CD4-positive, alpha-beta T cell (primary cell): ENCODE data around the gene ACTN1. TPM values are rescaled to one million over a fixed set of nuclear protein-coding genes. Genes with fewer than 3 reads are reported as not detected.
A peak's percentile ranks its signal among the peaks of the same experiment; 100 is the strongest.
"Not testable (repeated sequence)": the region's sequence is repeated elsewhere in the genome, so short reads cannot be mapped to it uniquely, and the experiment has no call there.

Experiments used
- ATAC-seq: fragments of 200-7000 bp; cut with Tn5 transposase; one replicate; pipeline ENCODE4 v1.10.0; 2022; ENCODE audit warnings: mild to moderate bottlenecking; ENCODE audit not compliant: poor library complexity
- CTCF ChIA-PET: fragments of 350-600 bp; sonication (Branson Sonifier 250); formaldehyde crosslinking; loops from one replicate; lab custom pipeline; 2021; ENCODE audit warnings: antibody characterized with exemption, inconsistent platforms; lab: Charles Lee
- POLR2A ChIA-PET: fragments of 350-600 bp; sonication (Branson Sonifier 250); formaldehyde crosslinking; loops from one replicate; lab custom pipeline; 2021; ENCODE audit warnings: antibody characterized with exemption, inconsistent platforms; lab: Charles Lee
- DNase-seq, 14 experiments: peaks; one replicate each; pipeline ENCODE4 v3.0.0-alpha.2; 2013 to 2020; ENCODE audit warnings: mixed read lengths in 2 of 14
- H3K27ac ChIP-seq, 2 donors: one replicate each; pipeline versions ENCODE4 v1.5.1 to v1.7.0; 2013; ENCODE audit warnings: low read length in 2 of 2, low read depth in 1 of 2, mild to moderate bottlenecking in 1 of 2
- H3K27me3 ChIP-seq, 2 experiments: 1 replicate in 1 of 2; 2 replicates in 1 of 2; pipeline versions ENCODE4 v1.6.1 to v1.7.0; 2013; ENCODE audit warnings: low read length in 2 of 2, control low read depth in 1 of 2, mild to moderate bottlenecking in 1 of 2, moderate library complexity in 1 of 2; ENCODE audit not compliant: insufficient read depth in 2 of 2, control insufficient read depth in 1 of 2
- H3K36me3 ChIP-seq: one replicate; pipeline ENCODE4 v1.6.1; 2013; ENCODE audit warnings: low read length, control low read depth; ENCODE audit not compliant: insufficient read depth
- H3K4me1 ChIP-seq: one replicate; pipeline ENCODE4 v1.6.1; 2013; ENCODE audit warnings: low read length, control low read depth; ENCODE audit not compliant: insufficient read depth
- H3K4me3 ChIP-seq: one replicate; pipeline ENCODE4 v1.5.1; 2013; ENCODE audit warnings: mild to moderate bottlenecking, low read length, moderate library complexity
- H3K9me3 ChIP-seq, 2 experiments: 1 replicate in 1 of 2; 2 replicates in 1 of 2; pipeline versions ENCODE4 v1.6.1 to v1.7.0; 2013; ENCODE audit warnings: low read length in 2 of 2, mild to moderate bottlenecking in 2 of 2, control low read depth in 1 of 2, moderate library complexity in 1 of 2; ENCODE audit not compliant: control insufficient read depth in 1 of 2, insufficient read depth in 1 of 2
- H3K27ac Mint-ChIP-seq: one replicate; pipeline ENCODE4 v1.8.0; 2020; ENCODE audit warnings: mixed read lengths
- H3K27me3 Mint-ChIP-seq: one replicate; pipeline ENCODE4 v1.8.0; 2021; ENCODE audit warnings: mixed read lengths
- H3K36me3 Mint-ChIP-seq: one replicate; pipeline ENCODE4 v1.8.0; 2021; ENCODE audit warnings: low read depth, mixed read lengths
- H3K4me1 Mint-ChIP-seq: one replicate; pipeline ENCODE4 v1.8.0; 2021; ENCODE audit warnings: low read depth, mixed read lengths
- H3K4me3 Mint-ChIP-seq: one replicate; pipeline ENCODE4 v1.8.0; 2020; ENCODE audit warnings: mild to moderate bottlenecking, mixed read lengths
- H3K9me3 Mint-ChIP-seq: one replicate; pipeline ENCODE4 v1.8.0; 2020; ENCODE audit warnings: mixed read lengths
- intact Hi-C, 2 experiments: fragments of 100-400 bp; cut with DNase I in 1 of 2; cut with micrococcal nuclease in 1 of 2; formaldehyde crosslinking; loops; one replicate each; pipeline versions ENCODE4 v1.15.1 to v1.9.0; 2023 to 2025; cut with DNase I, micrococcal nuclease
- total RNA-seq, 174 experiments: library from RNA in 2 of 174; stranded (reverse) in 2 of 174; gene quantifications; one replicate each; pipeline ENCODE4 v1.2.3 and lab custom pipeline; 2021 to 2026
- TF ChIP-seq, protein P1 (sequence below): fragments of 200-600 bp; IDR thresholded peaks from one replicate; pipeline ENCODE4 v1.8.0; 2022; ENCODE audit warnings: antibody characterized with exemption, mild to moderate bottlenecking

The ACTN1 gene
- total RNA-seq, 2 experiments from 2014 or later: 128 to 143 TPM

DNA sequence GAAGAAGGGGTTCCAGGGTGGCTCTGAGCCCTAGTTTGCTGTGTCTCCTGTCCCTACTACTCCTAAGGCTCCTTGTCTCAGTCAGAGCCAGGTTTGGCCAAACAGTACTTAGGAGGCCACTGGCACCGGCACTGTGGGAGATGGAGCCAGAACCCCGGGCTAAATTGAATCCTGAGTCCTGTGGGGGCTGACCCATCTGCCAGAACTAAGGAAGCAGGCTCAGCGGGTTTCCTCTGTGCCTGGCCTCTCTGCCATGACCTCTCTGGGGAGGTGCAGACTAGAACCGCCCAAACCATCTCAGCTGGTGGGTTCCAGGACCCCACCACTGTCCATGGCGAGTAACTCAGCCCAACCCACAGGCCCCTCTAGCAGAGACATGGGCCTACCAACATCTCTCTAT, 5.5 kb downstream of the ACTN1 start:
- peak overlapping the region; percentile 97 for H3K27ac Mint-ChIP-seq
- POLR2A ChIA-PET: no interaction called here
- H3K9me3 Mint-ChIP-seq: no peaks in the 10 kb centered on the region
- Histone ChIP-seq H3K36me3 (peaks cover 18% of the 10 kb centered on the region), H3K4me1 (peaks cover 85% of the 10 kb centered on the region), H3K4me3 (no peak overlapping the region), H3K27ac (peak overlapping the region in 1 of 2 donors; percentile 37), H3K27me3 (no peaks in the 10 kb centered on the region), H3K9me3 (peaks cover 0 to 5% of the 10 kb centered on the region in 2 experiments)
- peaks cover 81% of the 10 kb centered on the region for H3K4me1 Mint-ChIP-seq
- ATAC-seq: no peak
- TF ChIP-seq, protein P1, sequence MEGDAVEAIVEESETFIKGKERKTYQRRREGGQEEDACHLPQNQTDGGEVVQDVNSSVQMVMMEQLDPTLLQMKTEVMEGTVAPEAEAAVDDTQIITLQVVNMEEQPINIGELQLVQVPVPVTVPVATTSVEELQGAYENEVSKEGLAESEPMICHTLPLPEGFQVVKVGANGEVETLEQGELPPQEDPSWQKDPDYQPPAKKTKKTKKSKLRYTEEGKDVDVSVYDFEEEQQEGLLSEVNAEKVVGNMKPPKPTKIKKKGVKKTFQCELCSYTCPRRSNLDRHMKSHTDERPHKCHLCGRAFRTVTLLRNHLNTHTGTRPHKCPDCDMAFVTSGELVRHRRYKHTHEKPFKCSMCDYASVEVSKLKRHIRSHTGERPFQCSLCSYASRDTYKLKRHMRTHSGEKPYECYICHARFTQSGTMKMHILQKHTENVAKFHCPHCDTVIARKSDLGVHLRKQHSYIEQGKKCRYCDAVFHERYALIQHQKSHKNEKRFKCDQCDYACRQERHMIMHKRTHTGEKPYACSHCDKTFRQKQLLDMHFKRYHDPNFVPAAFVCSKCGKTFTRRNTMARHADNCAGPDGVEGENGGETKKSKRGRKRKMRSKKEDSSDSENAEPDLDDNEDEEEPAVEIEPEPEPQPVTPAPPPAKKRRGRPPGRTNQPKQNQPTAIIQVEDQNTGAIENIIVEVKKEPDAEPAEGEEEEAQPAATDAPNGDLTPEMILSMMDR: no peak
- no peaks in the 10 kb centered on the region for H3K27me3 Mint-ChIP-seq
- intact Hi-C loops: no loop called here
- H3K36me3 Mint-ChIP-seq: peaks cover 67% of the 10 kb centered on the region
- CTCF ChIA-PET: no interaction called here
- DNase-seq: no peak
- no peak overlapping the region for H3K4me3 Mint-ChIP-seq

DNA sequence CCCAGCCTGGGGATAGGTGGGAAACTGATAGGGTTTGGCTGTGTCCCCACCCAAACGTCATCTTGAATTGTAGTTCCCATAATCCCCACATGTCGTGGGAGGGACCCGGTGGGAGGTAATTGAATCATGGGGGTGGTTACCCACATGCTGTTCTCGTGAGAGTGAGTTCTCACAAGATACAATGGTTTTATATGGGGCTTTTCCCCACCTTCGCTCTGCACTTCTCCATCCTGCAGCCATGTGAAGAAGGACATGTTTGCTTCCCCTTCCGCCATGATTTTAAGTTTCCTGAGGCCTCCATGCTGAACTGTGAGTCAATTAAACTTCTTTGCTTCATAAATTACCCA, 5.9 kb downstream of the ACTN1 start:
- H3K27me3 Mint-ChIP-seq, H3K4me3 Mint-ChIP-seq, H3K4me3 ChIP-seq, ATAC-seq, H3K9me3 Mint-ChIP-seq, intact Hi-C loops, DNase-seq, H3K27me3 ChIP-seq, CTCF ChIA-PET, H3K9me3 ChIP-seq, POLR2A ChIA-PET, H3K27ac ChIP-seq: not testable (repeated sequence)
- peak overlapping the region; percentile 97 for H3K27ac Mint-ChIP-seq
- peaks cover 68% of the 10 kb centered on the region for H3K36me3 Mint-ChIP-seq
- Histone ChIP-seq H3K4me1 (peaks cover 89% of the 10 kb centered on the region), H3K36me3 (peaks cover 18% of the 10 kb centered on the region)
- H3K4me1 Mint-ChIP-seq: peaks cover 85% of the 10 kb centered on the region

DNA sequence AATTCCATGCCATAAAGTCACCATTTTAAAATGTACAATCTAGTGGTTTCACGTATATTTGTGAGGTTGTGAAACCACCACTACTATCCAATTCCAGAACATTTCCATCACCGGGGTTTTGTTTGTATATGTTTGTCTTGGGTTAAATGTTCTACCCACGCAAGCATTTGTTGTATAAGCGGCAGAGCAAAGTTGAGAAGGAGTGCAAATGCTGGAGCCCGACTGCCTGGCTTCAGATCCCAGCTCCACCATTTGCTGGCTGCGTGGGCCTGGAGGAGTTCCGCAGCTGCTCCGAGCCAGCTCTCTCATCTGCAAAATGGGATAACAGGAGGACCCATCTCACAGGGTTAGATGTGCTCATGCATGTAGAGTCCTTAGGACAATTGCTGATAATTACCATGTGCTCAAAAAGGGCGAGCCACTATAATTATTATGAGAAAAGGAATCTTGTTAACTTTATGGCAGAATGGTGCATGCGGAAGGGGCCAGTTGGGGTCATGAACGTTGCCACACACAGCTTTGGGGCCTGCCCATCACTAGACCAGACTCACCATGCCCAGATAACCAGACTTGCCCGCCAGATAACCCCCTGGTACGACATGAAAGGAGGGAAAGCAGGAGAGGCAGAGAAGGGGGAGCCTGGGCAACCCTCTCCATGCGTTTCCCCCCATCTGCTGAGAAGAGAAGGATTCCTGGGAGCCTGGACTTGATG, 6.4 kb downstream of the ACTN1 start:
- TF ChIP-seq, protein P1: no peak
- ChIA-PET CTCF (no interaction called here), POLR2A (no interaction called here)
- Mint-ChIP-seq H3K36me3 (peaks cover 73% of the 10 kb centered on the region), H3K9me3 (no peaks in the 10 kb centered on the region), H3K27me3 (no peaks in the 10 kb centered on the region), H3K4me3 (peak overlapping the region; percentile 7), H3K4me1 (peaks cover 90% of the 10 kb centered on the region), H3K27ac (peak overlapping the region; percentile 97)
- no peak for DNase-seq
- intact Hi-C loops: no loop called here
- peaks cover 92% of the 10 kb centered on the region for H3K4me1 ChIP-seq
- H3K27me3 ChIP-seq: no peaks in the 10 kb centered on the region
- no peak overlapping the region for H3K27ac ChIP-seq
- peaks cover 18% of the 10 kb centered on the region for H3K36me3 ChIP-seq
- no peak overlapping the region for H3K4me3 ChIP-seq
- peaks cover 0 to 5% of the 10 kb centered on the region in 2 experiments for H3K9me3 ChIP-seq
- ATAC-seq: no peak
